ACHN (cell line): ENCODE data around the gene RAP1GAP2.
A peak's percentile ranks its signal among the peaks of the same experiment; 100 is the strongest.

ENCODE experiments used
- DNase-seq: peaks from one replicate; pipeline ENCODE4 v3.0.0-alpha.2; 2015
- in situ Hi-C: cut with HindIII; loops from 2 replicates; pipeline ENCODE4 v1.10.0; 2017; ENCODE audit warnings: low sequenced_read_pairs, low pct_ligation_motif_present, low pct_unique_long_range_greater_than_20kb

The RAP1GAP2 gene

DNA sequence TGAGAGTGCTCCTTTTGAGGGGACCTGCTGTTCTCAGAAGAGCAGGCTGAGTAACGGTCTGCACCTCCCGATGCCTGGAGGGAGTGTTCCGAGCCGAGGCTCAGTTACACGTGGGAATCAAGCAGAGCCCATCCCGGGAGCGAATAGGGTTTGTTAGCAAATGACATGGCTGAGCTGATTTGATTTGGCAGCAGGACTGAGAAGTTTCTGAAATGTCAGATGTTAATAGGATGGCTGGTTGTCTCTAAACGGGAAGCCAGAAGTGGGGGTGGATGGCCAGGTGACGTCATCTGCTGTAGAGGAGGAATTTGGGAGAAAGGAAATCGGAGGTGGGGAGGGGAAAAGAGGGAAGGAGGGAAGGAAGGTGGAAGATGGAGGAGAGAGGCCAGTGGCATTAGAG is 128.0 kb downstream of the RAP1GAP2 start:
- DNase-seq, result no peak
- in situ Hi-C loops, result no loop called here

DNA sequence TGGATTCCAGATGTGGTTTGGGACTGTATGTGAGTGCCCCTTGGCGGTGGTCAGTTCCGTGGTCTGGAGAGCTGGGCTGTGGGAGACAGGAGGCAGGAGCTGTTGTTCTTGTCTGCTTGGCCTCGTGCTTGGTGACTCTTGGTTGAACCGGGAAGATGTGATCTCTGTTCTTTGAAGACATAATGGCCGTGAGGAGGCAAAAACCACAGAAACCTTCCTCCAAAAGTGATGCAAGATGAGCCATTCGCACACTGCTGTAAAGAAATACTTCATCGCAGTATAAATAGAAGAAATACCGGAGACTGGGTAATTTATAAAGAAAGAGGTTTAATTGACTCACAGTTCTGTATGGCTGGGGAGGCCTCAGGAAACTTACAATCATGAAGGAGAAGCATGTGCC is 128.8 kb downstream of the RAP1GAP2 start:
- DNase-seq, result no peak
- in situ Hi-C loops, result no loop called here

DNA sequence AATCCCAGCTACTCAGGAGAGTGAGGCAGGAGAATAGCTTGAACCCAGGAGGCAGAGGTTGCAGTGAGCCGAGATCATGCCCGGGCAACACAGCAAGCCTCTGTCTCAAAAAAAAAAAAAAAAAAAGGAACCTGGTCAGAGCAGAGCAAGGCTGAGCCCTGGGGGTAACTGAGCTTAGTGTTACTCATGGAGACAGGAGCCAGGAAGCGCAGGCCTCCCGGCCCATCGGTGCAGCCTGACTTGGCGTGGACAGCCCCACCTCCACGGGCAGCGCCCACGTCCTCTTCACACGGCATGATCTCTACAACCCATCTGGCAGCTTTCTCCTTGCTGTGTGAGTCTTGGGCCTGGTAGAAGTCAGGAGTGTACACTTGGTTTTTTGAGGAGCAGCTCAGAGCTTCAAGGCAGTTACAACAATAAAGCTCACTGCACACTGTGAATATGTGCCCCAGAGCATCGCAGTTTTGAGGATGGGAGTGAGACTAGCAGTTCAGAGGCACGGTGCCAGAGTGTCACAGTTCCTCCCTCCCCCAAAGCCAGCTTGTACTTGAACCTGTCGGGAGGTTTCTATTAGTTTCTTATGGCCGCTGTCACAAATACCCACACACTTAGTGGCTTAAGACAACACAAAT is 129.9 kb downstream of the RAP1GAP2 start:
- no peak for DNase-seq

DNA sequence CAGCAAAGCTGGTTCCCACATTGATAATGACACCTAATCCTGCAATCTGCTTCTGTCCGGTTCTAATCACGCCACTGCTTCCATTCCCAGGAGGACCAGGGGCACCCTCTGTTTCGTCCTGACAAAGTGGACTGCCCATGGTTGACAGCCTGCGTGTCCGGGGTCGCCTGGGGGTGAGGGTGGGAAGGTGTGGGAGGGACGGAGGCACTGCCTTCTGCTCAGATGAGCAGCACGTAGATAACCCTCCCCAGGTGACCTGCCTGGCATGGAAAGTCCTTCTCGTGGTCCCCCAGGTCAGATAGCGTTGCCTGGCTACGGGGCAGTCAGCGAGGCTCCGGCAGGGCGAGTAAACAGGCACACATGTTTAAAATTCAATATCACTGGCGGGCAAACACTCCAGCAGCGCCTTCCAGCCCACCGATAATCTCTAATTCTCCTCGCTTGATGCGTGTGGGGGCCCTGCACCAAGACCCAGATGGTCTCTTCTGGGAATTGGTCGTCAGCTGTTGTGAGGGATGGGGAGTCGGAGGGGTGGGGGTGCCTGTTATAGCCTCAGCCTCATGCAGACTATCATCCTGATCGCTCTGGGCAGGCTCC is 132.2 kb downstream of the RAP1GAP2 start:
- in situ Hi-C loops, result no loop called here
- DNase-seq, result no peak

More for the DNA sequence above, 129.9 kb downstream of the RAP1GAP2 start:
- in situ Hi-C loops, result no loop called here

DNA sequence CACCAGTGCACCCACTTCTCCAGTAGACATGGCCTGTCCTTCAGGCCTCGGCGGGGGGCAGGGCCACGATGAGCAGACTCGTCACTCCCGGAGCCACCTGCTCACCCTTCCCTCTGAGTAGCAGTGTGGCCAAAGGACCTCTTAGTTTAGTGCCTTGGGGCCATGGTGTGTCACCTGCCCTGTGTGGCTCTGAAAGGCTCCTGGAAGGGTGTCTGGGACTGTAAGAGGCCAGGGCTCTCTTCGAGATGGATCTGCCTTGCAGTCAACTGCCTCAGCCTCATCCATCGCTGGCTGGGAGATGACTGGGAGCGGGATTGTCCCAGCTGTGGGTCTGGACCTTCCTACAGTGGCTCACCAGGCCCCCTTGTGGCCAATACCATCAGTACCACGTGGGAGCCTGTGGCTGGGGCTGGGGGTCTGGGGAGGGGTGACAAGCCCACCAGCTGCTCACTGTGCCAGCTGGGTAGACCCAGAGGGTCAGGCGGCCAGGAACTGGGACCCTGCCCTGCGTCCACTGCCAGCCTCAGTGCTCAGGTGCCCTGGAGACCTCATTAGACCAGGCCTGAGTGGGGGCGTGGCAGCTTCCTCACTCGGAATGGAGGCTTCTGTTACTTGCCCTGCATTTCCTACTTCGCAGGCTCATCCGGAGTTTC is 133.8 kb downstream of the RAP1GAP2 start:
- in situ Hi-C loops, result no loop called here

DNA sequence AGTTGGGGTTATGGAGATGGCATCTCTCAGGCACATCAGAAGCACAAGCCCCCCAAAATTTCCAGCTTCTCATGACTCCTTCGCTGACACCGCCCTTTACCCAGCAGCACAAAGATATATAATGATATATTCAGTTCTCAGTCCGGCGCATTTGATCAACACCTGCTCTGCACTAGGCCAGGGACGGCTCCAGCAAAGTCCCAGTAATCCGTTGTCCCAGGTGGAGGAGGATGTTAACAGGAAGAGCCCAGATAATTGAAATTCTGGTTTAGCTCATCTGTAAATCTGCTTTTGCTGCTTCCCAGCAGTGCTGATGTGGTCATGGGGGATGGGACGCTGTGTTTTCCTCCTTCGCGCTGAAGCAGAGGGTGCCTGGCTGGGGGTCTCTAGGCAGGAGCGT is 135.6 kb downstream of the RAP1GAP2 start:
- in situ Hi-C loops, result no loop called here
- DNase-seq, result no peak

More for the DNA sequence above, 133.8 kb downstream of the RAP1GAP2 start:
- DNase-seq, result peak; percentile 24

DNA sequence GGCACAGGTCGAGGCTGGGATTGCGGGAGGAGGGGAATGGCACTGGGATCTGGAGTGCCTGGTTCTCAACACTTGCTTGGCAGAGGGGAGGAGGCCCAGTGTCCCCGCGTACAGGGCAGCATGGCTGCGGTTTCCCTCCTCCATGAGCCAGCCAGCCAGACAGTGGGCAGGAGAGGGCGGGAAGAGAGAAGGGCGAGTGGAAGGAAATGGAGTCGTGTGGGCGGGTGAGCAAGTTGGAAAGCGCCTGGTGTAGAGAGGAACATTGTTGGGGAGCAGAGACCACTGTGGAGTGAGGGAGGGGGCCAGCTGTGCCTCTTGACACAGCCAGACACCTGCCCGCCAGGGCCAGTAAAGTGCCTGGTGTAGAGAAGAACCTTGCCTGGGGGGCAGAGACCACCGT is 136.7 kb downstream of the RAP1GAP2 start:
- in situ Hi-C loops, result no loop called here
- DNase-seq, result no peak

DNA sequence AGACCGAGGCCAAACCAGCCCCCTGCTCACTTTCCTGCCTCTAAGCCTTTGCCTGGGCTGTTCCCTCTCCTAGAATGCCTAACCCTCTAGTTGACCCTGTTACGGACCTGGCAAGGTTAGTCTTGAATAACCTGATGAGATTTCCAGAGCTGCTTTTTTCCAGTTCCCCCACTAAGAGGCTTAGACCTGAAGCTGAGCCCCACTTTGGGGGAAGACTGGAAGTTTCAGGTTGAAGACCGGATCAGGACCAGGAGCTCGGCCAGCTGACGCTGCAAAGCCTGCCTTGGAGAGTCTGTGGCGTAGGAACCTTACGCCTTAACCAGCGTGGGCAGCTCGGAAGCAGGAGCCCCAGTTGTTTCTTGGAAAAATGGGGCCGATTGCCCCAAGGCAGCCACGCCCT is 137.4 kb downstream of the RAP1GAP2 start:
- no peak for DNase-seq
- in situ Hi-C loops, result no loop called here

DNA sequence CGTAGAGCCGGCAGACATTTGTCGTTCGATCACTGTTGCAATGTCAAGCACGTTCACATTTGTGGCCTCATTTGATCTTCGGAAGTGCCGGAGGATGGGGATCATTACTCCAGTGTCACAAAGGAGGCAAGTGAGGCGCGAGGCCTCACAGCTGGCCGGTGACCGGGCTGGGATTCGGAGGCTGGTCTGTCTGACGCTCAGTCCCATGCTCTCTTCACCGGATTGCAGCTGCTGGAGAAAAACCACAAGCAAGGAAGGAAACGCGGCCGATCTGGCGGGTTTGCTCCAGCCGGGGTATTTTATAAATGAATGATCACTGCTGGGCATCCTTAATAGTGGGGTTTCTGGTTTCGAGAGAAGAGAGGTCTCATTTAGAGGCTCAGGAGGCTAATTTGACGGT is 139.4 kb downstream of the RAP1GAP2 start:
- no peak for DNase-seq
- in situ Hi-C loops, result no loop called here

DNA sequence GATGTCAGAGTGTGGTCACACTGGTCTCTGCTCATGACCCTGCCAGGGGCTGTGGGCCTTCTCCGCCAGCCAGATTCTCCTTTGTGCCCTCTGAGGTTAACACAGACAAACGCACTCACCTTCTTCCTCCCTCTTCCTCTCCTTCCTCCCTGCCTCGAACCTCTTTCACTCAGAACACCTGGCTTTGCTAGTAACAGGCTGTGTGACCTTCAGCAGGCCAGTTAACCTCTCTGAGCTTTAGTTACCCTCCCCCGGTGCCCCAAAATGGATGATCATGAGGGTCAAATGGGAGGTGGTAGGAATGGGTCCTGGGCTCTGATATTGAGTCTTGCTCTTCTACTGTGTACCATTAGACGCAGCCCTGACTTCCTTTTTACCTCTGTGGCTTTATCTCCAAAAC is 140.1 kb downstream of the RAP1GAP2 start:
- no peak for DNase-seq

DNA sequence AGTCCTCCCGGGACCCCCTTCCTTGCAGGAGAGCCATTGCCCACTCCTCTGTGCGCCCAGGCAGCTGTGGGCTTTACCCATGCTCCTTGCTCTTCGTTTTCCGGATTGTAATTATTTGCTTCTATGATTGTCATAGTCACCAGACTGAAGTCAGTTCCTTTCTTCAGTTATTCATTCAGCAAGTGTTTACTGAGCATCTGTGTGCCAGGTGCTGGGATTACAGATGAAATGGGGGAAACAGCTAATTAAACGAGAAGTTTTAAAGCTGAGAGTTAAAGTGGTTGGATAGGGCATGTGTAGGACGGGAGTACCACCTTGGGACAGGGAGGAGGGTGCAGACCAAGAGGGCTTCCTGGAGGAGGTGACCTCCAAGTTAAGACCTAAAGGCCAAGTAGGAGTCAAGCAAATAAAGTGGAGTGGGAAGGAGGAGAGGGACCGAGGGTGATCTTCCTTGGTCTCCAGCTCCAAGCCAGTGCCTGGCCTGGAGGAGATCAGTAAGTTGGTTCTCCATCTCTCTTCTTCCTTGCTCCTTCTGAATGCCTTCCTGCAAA is 140.6 kb downstream of the RAP1GAP2 start:
- DNase-seq, result no peak
- in situ Hi-C loops, result no loop called here

More for the DNA sequence above, 140.1 kb downstream of the RAP1GAP2 start:
- in situ Hi-C loops, result no loop called here

DNA sequence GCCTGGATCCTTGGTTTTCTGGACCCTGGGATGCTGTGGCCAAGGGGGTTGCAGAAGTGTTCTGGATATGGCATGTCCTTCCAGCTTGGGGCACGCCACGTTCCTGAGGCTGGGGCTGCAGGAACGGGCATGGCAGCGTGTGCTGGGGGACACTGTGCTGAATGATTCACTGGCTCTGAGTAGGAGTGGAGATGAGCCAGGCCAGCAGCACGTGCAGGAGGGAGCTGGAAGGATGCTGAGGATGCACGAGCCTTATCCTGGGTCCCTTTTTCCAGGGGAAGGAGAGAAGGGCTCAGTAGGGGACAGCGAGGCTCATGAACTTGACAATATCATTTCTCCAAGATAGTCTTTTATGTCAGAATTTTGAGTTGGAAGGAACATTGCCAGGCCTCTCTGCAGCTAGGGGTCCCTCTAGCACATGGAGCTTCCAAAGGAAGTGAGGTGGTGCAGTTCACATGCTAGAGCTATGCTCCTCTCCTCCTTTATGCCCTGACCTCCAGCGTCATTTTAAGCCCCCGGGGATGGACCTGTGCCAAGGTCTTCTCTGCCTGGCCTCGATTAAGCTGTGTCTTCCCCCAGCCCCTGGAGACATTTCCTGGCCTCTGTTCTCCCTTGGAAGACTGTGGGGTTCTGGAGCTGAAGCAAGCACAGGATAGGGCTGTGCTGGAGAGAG is 141.2 kb downstream of the RAP1GAP2 start:
- DNase-seq, result no peak
- in situ Hi-C loops, result no loop called here

DNA sequence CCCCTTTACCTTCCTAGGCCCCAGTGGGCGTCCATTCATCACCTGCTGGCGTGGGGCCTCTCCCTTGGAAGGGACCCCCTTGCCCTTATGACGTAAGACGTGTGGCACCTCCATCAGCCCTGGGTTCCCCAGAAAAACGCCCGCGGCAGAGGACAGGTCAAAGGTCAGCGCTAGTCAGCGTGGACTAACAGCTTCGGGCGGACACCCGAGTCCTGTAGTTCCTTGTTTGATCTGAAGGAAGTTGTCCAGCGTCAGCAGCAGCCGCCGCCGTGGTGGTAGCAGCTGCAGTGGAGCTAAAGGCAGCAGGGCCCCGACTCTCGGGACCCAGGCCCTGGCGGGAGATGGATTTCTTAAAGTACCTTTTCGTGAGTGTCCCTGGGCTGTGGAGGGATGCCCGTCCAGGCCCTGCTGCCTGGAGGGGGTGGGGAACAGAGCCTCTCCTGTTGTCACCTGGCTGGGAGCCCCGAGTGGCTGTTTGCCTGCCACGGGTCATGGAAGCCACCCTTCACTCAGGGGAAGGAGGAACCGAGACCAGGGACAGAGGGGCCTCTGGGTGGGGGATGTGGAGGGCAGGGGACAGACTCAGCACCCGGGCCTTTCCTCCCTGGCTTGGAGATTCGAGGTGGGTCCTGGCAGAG is 143.6 kb downstream of the RAP1GAP2 start:
- in situ Hi-C loops, result no loop called here
- no peak for DNase-seq

DNA sequence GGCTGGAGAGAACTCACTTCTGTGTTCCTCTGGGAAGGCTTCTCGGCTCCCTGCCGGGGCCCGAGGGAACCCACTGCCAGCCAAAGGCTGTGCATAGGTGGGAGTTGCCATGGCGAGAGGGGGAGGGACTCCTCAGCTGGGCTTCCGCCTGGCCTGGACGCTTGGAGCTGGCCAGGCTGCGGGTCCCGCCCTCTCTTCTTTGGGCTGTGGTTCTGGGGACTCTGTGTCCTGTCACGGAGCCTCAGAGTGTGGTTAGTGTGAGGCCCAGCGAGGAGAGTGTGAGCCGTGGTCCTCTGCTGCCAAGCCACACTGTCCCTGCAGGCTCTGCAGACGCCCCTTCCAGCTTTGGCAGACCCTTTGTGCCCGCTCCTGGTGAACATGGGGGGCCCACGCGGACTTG is 144.1 kb downstream of the RAP1GAP2 start:
- no peak for DNase-seq
- in situ Hi-C loops, result no loop called here

DNA sequence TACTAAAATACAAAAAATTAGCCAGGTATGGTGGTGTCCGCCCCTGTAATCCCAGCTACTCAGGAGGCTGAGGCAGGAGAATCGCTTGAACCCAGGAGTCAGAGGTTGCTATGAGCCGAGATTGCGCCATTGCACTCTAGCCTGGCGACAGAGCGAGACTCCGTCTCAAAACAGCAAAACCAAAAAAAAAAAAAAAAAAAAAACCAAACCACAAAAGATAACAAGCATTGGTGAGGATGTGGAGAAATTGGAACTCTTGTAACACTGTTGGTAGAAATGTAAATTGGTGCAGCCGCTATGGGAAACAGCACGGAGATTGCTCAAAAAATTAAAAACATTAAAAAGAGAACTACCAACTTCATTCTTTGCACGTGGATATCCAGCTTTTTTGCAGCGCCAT is 147.7 kb downstream of the RAP1GAP2 start:
- in situ Hi-C loops, result no loop called here
- DNase-seq, result no peak

DNA sequence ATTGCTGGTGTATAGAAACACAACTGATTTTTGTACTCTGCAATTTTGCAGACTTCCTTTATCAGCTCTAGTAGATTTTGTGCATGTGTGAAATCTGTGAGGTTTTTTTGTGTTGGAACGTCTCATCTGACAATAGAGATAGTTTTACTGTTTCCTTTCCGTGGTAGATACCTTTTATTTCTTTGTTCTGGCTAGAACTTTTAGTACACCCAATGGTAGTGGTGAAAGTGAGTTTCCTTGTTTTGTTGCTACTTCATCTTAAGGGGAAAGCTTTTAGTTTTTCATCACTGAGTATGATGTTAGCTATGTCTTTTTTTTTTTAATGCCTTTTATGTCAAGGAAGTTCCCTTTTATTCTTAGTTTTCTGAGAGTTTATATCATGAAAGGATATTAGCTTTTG is 149.1 kb downstream of the RAP1GAP2 start:
- in situ Hi-C loops, result no loop called here
- no peak for DNase-seq

DNA sequence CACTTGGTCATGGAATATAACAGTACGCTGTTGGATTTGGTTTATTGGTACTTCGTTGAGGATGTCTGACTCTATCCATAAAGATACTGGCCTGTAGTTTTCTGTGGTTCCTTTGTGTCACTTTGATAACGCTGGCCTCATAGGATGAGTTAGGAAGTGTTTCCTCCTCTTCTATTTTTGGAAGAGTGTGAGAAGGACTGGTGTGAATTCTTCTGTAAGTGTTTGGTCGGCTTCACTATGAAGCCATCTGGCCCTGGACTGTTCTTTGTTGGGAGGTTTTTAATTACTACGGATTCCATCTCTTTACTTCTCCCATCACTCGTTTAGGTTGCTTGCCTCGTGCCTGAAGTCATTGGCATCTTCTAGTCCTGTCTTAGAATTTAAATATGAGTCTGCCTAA is 149.9 kb downstream of the RAP1GAP2 start:
- no peak for DNase-seq
- in situ Hi-C loops, result no loop called here

DNA sequence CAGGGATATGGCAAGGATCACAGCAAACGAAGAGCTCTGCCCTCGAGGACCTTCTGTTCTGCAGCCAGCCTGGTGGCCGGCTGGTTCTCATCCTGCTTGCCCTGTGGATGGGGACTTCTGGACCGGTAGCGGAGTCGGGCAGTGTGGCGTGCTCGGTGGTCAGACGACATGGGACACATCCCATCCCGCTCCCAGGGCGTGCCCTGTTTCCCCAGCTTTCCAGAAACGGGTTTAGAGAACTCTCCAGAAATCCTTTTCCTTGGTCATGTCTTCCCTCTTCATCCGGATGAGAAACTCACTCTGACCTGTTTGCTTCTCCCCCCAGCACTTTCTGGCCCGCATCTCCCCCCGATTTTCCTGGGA is 151.3 kb downstream of the RAP1GAP2 start:
- DNase-seq, result no peak
- in situ Hi-C loops, result no loop called here

DNA sequence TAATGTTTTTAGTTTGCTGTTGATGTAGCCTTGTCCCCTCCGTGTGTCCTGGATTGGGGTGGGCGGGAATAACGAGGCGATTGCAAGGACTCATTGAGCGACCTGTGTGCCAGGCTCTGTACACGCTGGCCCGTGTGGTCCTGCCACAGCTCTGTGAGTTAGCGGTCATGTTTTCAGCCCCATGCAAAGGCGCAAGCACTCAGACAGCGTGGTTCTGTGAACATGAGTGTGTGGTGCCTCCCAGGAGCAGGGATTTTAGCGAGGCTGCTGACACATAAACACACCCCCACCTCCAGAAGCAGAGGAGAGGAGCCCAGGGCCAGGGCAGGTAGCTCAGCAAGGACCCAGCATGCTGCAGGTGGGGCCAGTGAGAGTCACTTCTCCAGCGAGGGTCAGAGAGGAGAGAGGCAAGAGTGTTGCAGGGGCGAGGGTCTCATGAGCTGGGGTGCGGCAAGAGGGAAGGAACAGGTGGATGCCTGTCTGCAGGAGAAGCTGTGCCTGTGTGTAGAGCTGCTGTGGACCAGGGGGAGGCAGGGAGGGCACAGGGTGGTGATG is 151.8 kb downstream of the RAP1GAP2 start:
- in situ Hi-C loops, result no loop called here
- no peak for DNase-seq
